Activated naive CD4-positive, alpha-beta T cell (primary cell): ENCODE measurements around the gene UPB1.
A peak's percentile ranks its signal among the peaks of the same experiment; 100 is the strongest.
"Not testable (repeated sequence)": the region's sequence is repeated elsewhere in the genome, so short reads cannot be mapped to it uniquely, and the experiment has no call there.

Experiments
- DNase-seq, 4 experiments: peaks; one replicate each; lab custom pipeline; 2025; lab: John Stamatoyannopoulos, UW

UPB1 gene

DNA sequence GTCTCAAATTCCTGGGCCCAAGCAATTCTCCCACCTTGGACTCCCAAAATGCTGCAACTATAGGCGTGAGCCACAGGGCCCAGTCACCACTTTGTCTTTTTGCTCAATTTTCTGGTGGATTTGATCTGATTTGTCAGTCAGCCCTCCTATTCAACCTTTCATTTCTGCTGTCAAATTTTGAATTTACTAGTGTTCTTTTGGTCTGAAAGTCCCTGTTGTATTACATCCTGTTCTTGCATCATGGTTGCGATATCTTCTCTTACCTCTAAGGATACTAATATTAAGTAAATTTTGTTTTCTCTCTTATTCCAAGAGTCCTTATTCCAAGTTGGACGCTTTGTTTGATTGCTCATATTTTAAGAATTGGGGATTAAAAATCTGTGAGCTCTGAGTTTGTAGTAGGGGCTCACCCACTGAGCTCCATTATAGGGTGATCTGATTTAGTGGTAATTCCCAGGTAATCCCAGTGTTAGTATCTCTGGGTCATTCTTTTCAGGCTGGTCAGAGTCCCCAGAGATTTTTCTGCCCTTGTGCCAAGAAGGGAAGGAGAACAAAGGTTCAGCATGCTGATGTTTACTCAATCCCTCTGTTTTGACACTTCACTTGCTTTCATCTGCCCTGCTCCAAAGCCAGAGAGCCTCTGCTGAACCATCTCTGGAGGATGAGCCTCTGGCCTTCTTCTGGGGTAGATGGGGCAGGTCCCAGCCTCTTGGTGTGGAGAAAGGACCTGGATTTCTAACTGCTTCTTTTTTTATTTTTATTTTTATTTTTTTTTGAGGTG is 10.0 kb downstream of the UPB1 start:
- DNase-seq: no peak

DNA sequence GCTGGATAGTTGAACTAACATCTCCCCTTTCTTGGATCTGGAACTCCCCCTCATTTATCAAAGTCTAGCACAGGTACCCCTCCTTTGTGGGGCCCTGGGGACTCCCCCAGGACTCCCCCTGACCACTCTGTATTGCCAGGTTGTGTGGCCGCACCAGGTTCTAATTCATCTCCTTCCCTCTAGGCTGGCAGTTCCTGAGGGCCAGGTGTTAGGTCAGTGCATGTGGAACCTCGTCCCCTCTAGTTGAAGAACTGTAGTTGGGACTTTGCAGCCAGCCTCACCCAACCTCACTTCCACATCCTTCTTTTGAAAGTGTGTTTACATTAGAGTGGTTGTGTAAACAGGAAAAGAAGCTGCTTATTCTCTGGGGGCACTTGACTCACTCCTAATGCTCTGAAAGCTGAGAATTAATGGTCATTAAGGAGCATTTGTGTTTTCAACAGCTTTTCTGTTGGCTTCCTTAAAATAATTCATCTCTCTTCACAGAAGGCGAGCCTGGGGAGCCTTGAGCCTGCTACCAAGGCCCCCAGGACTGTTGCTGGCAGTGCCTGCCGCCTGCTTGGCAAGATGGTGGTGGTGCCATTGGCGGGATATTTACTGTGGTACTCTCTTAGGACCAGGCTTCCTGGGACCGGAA is 11.8 kb downstream of the UPB1 start:
- no peak for DNase-seq

DNA sequence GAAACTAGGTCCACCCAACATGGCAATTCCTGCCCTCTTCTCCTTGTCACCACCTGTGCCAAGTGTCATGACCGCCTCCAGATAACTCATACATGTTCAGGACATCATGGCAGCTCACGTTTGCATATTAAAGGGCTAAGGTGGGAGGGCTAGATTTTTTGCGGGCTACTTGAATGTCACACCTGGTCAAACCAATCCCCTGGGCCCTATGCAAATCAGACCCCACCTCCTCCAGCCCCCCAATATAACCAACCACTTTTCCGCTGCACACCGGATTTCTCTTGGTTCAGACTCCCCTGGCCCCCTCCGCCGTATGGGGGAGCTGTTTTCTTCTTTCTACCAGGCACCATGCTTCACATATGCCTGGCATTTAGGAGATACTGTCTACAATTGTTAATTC is 12.6 kb downstream of the UPB1 start:
- no peak for DNase-seq

DNA sequence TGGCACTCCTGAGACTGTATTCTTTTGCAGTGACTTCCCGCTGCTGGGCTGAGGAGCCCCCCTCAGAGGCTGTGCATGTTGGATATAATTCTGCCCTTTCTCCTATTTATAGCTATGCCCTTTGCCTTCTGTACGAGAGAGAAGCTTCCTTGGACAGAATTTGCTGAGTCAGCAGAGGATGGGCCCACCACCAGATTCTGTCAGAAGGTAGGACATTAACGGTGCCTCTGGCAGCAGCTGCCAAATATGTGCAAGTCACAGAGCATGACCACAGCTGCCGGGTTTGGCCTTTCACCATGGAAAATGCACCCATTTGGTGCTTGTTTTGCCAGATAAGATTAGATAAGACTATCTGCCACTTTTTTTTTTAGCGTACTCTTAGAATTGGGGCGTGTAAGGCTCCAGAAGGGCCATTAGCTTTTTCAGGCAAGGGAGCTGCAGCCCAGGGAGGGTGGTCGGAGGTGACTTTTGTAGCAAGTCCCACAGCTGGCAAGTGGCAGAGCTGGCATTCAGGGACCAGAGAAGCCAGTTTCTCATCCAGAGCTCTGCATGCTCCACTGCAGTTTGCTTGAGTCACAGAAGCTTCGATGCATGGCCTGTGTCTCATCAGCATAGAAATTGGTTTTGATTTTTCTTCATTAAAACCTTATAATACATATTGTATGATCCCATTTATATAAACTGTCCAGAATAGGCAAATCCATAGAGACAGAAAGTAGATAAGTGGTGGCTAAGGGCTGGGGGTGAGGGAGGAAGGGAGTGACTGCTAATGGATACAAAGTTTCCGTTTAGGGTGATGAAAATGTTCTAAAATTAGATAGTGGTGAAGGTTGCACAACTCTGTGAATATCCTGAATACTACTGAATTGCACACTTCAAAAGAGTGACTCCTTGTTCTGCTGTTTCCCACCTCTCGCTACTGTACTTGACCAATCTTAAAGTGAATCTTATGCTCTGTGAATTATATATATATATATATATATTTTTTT is 15.8 kb downstream of the UPB1 start:
- DNase-seq: no peak

DNA sequence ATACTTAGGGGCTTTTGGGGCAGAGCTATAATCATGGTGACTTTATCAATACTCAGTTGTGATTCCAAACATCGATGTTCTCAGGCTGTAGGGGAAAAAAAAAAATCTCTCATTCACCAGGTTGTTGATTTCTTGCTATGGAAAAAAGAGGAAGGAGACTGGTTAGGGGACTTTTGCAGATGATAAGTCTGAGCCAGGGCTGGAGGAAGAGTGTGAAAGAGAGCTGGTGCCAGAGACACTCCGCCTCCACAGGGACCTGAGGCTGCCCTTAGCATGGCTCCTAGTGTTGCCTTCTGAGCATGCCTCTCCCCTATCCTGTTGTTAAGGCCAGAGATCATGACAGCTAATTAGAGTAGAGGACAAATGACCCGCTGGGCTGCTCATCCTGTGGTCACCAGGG is 16.9 kb downstream of the UPB1 start:
- no peak for DNase-seq

DNA sequence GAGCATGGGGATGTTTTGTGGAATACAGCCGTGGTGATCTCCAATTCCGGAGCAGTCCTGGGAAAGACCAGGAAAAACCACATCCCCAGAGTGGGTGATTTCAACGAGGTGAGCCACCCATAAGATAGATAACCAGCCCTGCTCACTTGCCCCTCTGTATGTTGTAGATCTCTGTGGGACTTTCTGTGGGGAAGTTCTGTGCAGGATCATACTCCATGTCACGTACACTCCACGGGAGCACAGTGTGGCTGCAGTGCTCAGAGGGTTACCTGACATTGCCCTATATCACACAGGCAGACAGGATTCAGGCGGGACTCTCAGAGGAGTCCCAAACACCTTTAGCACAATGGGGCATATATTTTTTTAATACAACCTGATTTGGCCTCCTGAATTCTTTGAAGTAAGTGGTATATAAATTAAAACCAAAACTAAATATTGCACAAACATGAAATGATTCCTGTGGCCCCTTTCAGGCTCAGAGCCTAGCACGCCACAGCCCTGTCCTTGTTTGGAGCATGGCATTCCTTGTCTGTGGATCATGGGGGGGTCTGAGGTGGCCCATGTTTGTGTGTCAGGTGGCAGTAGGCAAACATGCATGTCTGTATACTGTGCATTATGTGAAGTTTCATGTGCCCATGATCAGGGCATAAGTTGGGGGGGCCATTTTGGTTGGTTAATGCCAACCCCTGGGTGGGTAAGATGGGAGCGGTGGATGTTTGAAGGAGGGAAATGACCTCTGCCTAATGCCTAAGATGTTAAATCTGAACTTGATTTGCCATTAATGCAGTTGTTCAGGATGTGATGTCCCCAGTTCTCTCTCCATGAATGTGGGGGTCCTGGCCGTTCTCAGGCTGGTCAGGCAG is 18.5 kb downstream of the UPB1 start:
- no peak for DNase-seq

DNA sequence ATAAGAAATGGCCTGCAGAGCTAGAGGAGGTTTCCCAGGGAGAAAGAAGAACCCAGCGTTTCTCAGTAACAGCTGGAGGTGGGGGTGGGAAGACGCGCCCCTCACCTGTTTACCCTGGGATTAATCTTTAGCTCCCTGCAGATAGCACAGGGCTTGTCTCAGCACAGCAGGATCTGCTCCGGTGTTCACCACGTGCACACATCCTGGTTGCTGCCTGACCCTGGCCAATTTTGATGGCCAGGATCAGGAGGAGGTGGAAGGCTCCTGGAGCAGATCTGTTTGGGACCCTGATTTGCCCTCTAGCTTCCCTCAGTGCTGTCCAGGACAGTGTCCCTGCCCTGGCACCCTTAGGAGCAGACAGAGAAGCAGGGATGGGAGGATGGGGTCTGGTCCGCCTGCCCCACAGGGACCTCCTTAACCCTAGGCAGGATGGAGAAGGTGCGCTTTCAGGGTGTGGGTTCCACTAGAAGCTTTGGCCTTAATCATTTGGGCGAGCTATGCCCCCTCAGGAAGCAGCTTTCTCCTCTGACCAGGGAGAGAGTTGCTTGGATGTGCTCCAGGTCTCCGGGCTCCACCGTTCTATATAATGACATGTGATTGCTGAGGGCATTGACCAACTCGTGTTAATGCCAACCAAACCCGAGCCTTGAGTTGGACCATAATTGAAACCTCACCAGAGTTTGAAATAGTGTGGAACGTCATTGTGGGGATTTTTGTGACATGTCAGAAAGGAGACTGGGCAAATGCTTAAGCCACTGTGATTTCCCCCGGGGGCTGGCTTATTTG is 19.3 kb downstream of the UPB1 start:
- no peak for DNase-seq

DNA sequence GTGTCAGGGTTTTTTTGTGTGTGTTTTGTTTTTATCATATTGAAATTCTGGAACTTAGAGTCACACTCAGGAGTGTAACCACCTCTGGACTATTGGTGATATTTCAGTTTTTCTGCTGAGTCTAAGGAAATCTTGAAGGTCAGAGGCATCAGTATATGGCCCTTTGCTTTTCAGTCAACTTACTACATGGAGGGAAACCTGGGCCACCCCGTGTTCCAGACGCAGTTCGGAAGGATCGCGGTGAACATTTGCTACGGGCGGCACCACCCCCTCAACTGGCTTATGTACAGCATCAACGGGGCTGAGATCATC is 19.9 kb downstream of the UPB1 start:
- no peak for DNase-seq

DNA sequence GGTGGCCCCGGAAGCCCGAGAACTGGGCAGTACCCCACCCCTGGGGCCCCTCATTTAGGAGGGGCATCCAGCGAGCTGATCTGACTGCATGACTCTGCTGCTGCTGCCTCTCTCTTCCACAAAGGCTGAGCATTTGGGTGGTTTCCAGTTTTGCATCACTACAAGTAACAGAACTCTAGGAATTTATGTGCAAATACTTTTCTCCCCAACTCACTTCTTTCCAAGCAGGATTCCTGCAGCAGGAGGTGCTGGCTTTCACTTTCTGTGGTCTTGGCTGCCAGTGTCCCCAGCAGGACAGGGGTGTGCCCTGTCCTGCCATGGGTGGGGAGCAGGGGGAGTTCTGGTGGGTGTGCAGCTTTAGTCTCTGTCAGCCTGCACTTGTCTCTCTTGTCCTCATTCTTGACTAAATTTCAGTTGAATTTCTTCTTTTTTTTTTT is 21.2 kb downstream of the UPB1 start:
- DNase-seq: no peak

DNA sequence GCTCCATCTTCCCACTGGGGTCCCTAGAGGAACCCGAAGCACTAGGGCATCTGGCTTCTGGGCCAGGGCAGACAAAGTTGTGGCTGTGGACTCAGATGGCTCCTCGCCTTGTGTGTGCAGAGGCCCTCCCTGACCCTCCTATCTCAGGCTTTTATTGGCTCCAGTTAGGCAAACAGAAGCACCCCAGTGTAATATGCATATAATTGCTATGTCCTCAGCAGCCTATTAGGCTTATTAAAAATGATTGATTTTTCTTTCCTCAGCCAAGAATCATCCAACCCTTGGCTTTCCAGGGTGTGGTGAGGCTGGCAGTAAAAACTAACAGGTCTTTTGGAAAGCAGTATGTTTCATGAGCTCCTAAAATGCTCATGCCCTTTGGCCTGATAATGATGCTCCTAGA is 22.3 kb downstream of the UPB1 start:
- DNase-seq: no peak

DNA sequence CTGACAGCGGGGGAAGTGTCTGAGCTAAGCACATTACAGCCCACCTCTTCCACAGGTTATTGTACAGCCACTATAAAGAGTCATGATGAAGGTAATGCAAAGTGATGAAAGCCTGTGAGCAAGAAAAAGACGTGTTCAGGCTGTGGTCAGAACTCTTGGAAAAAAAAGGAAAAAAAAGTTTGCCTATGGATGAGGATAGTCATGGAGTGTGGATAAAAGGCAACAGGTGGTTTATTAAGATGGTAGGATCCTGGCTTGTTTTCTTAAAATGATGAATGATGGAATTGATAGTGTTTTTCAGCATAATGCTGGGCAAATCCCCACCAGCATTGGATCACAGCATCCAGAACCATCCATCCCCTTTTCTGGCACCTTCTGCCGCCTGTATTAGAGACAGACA is 23.1 kb downstream of the UPB1 start:
- DNase-seq: no peak

DNA sequence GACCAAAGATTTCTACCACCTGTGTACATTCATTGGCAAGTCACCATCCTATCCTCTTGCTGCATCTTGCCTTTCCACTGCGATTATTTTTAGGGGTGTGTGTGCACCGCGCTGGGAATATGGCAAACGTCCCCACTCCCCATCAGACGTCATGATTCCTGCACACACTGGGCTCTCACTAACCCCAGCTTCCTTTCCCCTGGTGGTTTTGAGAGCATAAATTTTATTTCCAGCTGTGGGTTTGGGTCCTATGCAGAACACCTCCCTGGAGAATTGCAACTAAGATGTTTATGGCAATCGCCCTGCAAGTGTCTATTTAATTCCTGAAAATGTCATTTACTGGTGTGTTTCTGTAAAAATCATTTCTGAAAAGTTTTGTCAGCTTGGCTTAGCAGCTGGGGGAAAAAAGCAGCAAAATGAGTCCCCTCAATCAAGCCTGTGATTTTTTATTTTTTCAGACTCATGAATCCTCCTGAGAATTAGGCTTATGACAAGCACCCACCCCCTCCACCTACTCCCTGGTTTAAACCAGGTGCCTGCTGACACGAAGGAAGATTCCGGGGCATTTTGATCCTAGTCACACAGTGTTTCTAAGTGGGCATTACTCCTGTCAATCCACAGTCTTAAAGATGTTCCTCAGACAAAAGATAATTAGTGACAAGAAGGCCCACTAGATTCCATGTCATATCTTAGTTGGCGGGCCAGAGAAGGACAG is 23.8 kb downstream of the UPB1 start:
- no peak for DNase-seq

DNA sequence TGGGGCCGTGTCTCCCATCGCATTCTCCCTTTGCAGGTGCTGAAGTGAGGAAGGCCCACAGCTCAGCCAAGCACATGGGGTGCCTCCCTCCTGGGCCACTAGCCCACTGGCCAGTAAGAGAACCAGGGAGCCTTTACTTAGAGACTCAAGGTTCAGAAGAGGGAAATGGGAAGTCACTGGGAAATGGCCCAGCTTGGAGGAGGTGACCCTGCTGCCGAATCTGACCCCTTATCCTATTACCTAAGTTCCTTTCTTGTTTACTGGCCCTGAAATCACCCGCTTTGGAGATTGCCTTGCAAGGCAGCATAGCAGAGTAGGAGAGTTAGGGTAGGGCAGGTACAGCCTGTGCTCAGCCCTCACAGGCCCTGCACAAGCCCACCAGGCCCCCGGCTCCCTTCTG is 24.4 kb downstream of the UPB1 start:
- DNase-seq: no peak

DNA sequence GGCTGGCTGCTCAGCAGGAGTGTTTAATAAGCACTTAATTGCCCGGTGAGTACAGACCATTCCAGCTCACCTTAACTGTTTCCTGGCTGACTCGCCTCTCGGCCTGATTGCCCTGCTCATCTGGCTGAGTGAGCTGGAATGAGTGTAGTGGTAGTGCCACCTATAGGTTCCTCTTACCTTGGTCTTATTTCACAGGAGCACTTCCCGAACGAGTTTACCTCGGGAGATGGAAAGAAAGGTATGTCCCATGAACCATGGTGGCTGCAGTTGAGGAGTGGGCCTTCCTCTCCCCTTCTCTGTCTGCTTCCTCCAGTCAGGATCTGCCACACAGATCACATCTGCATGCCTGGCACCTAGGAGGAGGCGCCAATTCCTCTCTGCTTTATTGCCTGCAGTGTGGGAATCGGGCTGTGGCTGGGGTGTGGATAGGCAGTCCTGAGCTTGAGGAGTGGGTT is 26.7 kb downstream of the UPB1 start:
- DNase-seq: peak in 1 of 4 experiments; percentile 4

DNA sequence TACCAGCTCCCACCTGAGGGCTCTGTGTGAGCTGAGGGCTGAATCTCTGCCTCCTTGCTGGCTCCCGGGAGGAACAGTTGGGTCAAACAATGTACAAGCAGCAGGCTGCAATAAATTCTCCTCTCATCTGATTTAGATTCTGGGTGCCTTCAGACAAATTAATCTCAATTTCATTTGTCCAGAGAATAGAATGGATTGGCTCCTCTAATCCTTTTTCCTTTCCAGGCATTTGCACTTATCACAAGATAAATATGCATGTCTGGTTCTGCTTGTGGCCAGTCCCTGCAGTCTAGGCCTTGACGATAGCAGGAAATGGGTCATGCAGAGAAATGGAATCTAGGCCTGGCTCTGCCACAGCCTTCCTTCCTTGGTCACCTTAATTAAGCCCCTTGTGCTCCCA is 28.7 kb downstream of the UPB1 start:
- DNase-seq: no peak

DNA sequence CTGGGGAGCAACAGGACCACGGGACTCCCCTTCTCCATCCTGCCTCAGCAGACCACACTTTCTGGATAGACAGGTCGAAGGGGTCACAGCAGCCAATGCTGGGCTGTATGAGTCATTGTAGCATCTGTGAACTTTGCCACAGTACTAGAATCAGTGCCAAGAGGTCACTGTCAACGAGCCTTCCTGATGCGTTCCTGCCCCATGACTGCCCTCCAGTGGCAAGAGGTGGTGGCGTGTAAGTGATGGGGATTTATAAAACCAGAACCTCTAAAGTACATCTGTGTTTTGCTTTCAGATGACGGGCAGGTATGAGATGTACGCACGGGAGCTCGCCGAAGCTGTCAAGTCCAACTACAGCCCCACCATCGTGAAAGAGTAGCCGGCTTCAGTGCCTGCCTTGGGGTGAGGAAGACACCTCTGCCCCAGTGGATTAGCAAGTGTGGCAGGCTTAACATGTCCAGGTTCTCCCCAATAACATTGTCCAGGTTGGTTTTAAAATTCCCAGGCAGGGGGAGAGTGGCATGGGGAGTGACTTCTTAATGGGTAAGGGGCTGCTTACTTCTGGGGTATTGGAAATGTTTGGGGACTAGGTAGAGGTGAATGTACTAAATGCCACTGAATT is 30.4 kb downstream of the UPB1 start:
- DNase-seq: peak; percentile 6 to 64 (median 53)

DNA sequence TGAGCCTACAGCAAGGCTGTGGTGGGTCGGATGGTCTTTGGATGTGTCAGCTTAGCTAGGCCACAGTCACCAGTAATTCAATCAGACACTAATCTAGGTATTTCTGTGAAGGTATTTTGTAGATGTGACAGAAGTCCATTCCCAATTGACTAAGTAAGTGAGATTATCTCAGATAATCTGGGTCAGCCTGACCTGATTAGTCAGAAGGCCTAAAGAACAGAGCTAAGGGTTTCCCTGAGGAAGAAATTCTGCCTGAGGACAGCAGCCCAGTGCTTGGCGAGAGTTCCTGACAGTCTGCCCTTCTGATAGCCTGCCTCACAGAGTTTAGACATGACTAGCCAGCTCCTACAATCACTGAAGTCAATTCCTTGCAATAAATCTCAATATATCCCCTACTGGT is 31.1 kb downstream of the UPB1 start:
- DNase-seq: no peak

DNA sequence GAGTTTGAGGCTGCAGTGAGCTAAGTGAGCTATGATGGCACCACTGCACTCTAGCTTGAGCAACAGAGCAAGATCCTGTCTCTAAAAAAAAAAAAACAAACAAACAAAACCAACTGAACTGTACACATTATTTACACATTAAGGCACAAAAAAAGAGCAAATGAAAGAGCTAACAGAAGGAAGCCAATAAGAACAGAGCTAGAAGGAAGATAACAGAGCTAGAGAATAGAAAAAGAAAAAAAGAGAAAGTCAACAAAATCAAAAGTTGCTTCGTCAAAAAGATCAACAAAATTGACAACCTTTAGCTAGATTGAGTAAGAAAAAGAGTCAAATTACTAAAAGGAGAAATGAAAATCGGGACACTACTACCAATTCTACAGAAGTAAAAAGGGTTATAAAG is 34.8 kb downstream of the UPB1 start:
- DNase-seq: no peak

DNA sequence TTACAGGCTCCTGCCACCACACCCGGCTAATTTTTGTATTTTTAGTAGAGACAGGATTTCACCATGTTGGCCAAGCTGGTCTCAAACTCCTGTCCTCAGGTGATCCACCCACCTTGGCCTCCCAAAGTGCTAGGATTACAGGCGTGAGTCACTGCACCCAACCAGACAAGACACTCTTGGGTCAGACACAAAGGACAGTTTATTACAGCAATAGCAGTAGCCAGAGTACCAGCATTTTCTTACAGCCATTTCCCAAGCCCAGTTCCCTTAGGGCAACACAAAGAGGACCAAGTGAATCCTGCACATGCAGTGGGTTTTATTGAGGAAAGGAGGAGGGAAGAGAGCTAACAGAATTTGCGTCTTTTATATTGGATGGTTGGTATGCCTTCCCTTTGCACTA is 35.8 kb downstream of the UPB1 start:
- not testable (repeated sequence) for DNase-seq

DNA sequence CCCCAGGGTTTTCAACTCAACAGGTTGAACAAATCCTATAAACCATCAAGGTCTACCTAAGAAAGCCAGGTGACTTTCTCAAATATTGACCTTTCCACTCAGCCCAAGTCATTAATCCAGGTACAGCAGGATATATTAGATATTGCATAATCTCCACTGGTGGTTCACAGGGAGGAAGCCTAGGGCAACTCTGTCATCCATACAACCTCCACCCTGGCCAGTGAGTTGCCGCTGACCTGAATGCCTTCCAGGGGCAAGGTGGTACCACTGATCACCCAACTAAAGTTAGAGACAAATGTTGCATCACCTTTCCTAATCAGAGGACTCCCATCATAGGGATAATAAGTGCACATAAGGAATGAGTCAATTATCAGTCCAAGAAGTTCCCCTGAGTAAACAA is 36.9 kb downstream of the UPB1 start:
- DNase-seq: no peak
